Measurements from ENCODE around the gene SP110.
A peak's percentile ranks its signal among the peaks of the same experiment; 100 is the strongest.
"Not testable (repeated sequence)": the region's sequence is repeated elsewhere in the genome, so short reads cannot be mapped to it uniquely, and the experiment has no call there.

SP110 gene

DNA sequence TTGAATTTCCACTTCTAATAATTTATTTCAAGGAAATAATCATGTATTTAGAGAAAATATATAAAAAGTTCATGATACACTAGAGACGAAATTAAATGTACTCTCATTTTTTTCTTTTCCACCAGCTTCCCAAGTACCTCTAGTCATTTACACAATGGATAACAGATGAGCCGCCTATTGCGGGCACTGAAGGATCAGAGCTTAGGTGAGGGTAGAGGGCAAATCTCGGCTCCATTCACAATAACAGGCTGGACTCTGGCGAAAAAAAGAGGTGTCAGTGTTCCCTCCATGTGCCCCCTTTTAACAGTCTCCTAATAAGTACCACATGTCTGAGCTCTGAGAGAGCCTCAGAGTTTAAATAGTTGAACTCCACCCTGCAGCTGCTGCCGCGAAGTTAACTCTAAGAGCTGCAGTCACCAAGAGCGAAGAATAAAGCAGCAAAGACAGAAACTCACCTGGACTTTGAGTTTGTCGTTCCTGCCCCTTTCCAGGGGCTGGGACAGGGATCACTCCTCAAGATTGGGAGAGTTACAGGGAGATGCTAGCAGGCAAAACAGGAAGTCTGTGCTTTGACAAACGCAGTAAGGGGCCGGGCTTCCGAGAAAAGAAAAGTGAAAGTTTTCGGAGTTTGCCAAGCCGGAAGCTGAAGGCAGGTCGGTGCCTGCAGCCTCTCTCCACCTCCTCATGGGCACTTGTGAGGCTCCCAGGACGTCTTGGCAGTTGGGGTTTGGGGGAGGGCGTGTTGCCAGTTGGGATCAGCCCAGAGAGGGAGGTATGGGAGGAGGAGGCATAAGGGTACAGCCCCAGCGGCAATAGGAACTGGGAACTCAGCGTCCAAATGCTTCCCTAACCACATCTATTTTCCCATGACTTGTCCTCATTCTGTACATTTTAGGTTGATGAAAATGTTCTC, at the start of gene SP110:
SP110 (minus strand) TSS at position 566 of the 913 bp plus-strand sequence. CDS start 3,057 bp downstream, outside the sequence.
- peak; percentile 87 for DNase-seq

DNA sequence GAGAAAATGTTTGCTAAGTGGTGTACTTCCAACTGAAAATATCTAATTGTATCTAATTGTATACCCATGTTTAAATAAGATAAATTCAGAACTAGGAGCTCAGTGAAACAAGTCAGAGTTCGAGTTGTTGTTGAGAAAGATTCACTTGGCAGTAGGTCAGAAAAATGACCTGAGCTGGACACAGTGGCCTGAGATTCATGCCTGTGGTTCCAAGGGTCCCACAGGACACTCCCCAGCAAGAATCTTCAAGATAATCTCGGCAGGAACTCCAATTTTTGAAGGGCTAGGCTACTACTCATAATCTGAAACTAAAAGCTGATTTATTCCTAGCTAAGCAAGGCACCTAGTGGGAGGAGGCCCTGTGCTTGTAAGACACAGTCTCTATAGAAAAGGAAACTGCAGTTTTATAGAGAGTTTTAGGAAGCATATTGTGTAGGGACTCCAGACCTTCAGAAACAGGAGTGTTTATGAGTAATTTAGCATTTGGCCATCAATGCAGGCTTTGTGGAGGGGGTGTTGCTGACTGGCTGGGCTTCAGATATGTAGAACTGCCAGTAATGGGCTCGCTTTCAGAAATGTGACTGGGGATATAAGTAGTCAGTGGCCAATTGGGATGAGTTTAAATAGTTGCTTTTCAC, 48.9 kb upstream of the SP110 start:
- no peak for DNase-seq

DNA sequence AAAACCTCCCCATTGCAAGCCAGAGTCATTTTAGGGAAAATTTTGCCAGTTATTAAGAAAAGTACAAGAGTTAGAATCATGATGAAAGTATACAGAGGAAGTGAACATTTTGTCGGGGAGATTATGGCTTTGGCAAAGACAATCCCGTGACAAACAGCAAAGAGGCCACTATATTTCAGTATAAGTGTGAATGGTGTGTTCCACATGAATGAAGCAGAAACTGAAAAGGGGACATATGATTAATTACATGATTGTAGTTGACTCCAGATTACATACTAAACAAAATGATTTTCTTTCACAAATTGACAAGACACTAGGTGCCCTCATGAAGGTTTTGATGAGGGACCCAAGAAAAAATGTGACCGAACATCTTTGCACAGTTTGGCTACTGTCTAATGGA, 47.8 kb upstream of the SP110 start:
- peak; percentile 50 for DNase-seq

DNA sequence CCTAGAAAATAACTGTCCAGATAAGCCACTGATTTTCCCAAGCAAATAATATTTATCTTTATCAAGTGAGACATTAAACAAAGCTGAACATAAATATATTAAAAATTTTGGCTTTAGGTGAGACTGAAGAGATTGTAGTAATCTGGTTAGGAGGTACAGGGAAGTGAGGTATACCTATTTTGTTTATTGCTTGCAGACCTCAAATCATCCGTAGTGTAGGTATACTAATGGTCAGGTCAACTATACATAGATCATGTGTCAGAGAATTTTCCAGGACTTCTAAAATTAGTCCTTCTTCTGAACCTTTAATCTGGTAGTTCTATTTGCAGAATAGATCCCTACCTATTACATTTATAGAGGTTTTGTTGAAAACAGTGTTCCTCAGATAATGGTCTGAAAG, 47.3 kb upstream of the SP110 start:
- DNase-seq: no peak

DNA sequence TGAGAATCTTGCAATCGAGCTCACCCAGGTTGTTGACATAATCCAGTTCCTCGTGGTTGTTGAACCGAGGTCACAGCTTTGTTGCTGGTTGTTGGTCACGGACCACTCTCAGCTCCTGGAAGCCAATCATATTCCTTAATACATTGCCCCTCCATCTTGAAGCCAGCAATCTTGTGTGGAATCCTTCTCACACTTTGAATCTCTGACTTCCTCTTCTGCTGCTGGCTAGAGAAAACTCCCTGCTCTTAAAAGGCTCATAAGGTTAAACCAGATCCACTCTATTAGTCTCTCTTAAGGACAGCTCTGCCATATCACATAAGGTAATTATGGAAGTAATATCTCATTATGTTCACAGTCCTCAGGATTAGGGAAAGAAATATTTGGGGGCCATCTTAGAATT, 46.9 kb upstream of the SP110 start:
- DNase-seq: no peak

GRCh38 chr2:230264945-230265344, 45.2 kb upstream of the SP110 start:
- not testable (repeated sequence) for DNase-seq

DNA sequence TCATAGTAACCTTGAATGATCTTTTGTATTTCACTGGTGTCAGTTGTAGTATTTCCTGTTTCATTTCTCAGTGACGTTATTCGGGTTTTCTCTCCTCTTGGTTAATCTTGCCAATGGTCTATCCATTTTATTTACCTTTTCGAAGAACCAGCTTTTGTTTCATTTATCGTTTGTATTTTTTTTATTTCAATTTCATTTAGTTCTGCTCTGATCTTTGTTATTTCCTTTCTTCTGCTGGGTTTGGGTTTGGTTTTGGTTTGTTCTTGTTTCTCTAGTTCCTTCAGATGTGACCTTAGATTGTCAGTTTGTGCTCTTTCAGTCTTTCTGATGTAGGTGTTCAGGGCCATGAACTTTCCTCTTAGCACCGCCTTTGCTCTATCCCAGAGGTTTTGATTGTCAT, 42.5 kb upstream of the SP110 start:
- DNase-seq: no peak

DNA sequence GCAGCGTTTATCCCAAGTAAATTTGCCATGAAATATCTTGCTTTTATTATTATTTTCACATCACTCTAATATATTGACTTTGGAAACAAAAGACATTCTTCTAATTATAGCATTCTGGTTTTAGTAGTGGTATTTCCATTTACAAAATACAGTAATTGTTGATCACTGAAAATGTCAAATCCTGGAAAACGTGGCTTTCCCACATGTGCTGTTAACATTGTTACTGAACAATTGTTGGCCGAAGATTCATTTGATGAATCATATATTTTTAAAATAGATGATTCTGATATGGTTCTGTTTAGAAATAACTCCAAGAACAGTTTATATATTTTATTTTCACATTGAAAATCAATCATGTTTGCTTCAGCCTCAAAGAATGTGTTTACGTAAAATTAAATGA, 38.7 kb upstream of the SP110 start:
- no peak for DNase-seq

DNA sequence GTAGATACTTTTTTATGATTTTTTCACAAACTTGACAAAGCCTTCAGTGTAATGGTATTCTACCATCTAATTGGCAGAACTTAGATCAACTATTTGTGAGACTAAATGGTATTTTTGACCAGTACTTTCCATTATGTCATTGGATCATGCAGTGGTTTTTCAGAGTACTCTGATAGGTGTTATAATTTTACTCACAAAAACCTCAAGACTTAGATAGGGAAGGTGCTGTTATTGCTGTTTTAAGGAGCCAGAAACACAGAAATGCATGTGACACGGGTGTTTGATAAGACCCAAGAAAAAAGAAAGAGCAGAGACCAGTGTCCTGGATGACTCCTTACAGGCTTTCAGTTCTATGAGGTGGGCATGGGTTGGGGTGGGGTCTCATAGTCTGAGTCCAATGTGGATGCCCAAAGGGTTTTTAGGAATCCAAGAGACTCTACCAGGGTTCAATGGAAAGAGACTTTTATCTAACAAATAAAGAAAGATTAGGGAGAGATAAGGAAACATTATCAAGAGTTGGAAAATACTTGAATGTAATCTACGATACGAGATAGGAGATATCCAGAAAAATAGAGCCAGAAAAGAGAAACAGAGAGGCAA, 37.0 kb upstream of the SP110 start:
- DNase-seq: no peak

DNA sequence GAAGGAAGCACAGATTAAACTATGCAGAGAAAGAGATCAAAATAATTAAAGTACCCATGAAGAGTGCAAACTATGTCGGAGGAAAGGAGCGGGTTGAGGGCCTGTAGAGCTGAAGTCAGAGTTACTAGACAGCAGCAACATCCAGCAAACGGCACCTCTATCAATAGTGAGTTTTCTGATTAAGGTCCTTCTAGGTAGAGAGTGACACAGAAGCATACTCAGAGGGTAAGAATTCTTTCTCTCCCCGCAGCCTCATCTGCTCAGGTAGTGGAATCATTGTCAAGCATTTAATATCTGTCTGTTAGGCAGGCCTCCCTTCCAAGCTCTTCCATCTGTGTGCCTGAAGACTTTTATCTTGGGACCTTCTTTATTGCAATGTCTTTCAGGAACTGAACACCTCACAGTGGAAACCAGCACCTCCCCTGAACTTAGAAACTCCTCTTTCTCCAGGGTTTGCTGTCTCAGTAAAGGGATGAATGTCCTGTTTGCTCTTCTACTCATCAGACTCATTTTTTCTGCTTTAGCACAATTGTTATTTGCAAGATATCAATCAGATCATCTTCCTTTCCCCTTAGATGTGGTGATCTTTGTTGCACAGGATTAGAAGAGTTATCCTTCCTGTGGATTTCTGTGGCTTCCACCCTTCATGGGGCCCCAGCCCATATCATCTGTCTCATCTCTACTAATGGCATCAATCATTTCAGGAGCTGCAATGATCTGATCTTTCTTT, 34.5 kb upstream of the SP110 start:
- DNase-seq: no peak

GRCh38 chr2:230250231-230250630, 30.4 kb upstream of the SP110 start:
- DNase-seq: no peak

DNA sequence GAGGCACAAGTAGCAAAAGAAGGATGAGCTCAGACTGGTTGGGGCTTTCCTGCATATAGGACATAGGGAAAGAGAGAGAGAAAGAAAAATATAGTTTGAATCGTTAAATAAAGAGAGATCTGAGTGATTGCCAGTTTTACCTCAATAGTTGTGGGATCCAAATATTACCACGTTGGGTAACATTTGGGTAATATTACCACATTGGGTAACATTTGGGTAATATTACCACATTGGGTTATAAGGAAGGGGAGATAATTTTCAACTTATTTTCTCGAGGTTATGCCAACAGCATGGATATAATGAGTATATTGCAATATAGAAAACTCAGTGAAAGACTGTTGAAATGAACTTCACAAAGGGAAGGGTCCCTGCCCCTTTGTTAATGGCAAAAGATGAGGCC, 26.4 kb upstream of the SP110 start:
- peak; percentile 21 for DNase-seq

- DNase-seq: no peak
Observed at GRCh38 chr2:230244211-230244610, 24.4 kb upstream of the SP110 start.

GRCh38 chr2:230234845-230235244, 15.1 kb upstream of the SP110 start:
- no peak for DNase-seq

DNA sequence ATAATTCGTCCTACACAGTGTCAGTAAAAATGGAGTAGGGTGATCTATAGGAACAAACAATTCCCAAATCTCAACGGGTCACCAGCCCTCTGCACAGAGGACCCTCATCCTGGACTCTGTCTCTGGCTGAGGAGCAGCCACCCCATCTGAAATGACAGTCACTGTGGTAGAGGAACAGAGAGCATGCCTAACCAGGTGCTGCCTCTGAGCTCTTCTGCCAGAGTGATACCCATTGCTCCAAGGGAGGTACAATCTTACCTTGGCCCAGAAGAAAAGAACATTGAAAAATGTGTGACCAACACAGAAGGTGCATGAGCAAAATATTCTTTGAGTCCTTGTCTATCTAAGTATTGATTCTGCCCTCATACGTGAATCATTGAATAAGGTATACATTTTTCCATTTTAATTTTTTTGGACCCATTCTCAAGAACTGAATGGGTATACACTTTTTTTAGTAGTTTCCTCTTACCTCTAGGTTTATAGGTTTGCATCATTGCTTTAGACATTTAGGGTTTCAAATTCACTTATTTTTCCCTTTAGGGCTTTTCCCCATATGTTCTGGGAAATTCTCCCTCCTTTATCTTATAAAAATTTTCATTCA, 14.4 kb upstream of the SP110 start:
- DNase-seq: no peak

DNA sequence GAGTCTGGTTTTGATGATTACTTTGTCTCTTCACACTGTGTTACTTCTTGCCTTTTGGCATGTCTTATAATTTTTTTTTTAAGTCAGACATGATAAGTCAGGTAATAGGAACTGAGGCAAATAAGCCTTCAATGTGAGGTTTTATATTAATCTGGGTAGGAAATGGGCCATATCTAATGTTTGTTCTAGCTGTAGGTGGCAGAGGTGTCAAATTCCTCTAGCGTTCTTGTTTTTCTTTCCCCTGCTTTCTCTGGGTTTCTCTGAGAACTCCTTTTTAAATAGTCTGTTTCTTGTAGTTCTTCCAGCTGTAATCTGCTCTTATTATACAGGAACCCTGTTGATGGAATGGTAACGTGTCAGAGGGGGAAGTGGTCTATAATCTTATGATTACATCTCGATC, 11.5 kb upstream of the SP110 start:
- DNase-seq: no peak

DNA sequence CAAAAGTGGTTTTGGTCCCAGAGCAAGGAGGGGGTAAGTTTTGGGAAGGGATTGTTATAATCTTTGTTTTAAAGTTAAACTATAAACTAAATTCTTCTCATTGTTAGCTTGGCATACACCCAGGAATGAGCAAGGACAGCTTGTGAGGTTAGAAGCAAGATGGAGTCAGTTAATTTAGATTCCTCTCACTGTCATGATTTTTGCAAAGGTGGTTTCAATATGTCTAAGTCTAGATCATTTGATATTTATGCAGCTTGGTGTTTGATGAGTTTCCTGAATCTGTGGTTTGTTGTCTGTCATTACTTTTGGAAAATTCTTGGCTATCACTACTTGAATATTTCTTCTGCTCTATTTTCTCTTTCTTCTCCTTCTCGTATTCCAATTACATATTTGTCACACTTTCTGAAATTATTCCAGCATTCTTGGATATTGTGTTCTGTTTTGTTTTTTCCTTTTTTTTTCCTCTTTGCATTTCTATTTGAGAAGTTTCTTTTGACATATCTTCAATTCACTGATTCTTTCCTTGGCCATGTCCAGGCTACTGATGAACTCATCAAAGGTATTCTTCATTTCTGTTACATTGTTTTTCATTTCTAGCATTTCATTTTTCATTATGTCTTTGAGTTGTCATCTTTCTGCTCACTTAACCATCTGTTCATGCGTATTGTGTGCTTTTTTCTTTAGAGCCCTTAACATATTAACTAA, 10.9 kb upstream of the SP110 start:
- DNase-seq: no peak

DNA sequence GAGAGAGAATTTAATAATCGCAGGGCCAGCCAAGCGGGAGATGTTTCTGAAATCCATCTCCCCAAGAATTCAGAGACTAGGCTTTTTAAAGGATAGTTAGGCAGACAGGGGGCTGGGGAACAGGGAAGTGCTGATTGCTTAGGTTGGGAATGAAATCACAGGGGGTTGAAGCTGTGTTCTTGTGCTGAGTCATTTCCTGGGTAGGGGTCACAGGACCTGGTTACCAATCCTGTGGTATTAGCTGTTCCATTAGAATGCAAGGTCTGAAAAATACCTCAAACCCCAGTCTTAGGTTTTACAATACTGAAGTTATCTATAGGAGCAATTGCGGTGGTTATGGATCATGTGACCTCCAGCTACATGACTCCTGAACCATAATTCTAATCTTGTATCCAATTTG, 10.3 kb upstream of the SP110 start:
- DNase-seq: no peak

GRCh38 chr2:230227216-230227615, 7.4 kb upstream of the SP110 start:
- no peak for DNase-seq

- DNase-seq: peak; percentile 88
Observed at GRCh38 chr2:230226051-230226551, 6.3 kb upstream of the SP110 start.

- DNase-seq: no peak
Observed at GRCh38 chr2:230225486-230225885, 5.7 kb upstream of the SP110 start, which contains the start of gene SP140. TSS of gene SP140 (plus strand) at chr2:230225736. CDS start at chr2:230225845, 109 bp downstream.

GRCh38 chr2:230224458-230224857, 4.7 kb upstream of the SP110 start:
- DNase-seq: peak; percentile 25

Data from MV-4-11 (cell line).